ENCODE results near the gene CEP295NL.
"Not testable (repeated sequence)": the region's sequence is repeated elsewhere in the genome, so short reads cannot be mapped to it uniquely, and the experiment has no call there.

The CEP295NL gene

DNA sequence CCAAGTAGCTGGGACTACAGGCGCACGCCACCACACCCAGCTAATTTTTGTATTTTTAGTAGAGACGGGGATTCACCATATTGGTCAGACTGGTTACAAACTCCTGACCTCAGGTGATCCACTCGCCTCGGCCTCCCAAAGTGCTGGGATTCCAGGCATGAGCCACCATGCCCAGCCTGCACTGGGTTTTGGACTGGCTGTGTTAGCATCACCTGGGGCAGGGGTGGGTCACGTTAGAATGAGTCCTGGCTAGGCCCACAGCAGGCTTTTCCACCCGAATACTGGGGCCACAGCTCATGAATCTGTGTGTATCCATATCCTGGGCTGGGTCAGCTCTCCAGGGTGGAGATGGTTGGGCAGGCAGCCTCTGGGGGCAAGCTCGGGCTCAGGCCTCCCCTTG is 770 bp downstream of the CEP295NL start:
- not testable (repeated sequence) for DNase-seq

DNA sequence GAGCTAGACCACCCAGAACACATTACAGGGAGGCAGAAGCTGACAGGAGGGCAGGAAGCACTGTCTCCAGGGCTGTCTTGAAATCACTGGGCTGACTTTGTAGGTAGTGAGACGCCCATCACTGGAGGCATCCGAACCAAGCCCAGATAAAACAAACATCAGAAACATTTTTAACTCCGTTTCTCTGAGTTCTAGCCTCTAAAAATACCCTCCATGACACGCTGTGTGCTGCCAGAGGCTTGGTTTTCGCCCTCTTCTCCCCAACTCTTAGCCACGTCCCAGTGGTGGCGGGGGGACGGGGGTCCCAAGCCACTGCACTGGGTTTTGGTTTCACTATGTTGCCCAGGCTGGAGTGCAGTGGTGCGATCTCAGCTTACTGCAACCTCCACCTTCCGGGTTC is 1.2 kb downstream of the CEP295NL start:
- no peak for DNase-seq

DNA sequence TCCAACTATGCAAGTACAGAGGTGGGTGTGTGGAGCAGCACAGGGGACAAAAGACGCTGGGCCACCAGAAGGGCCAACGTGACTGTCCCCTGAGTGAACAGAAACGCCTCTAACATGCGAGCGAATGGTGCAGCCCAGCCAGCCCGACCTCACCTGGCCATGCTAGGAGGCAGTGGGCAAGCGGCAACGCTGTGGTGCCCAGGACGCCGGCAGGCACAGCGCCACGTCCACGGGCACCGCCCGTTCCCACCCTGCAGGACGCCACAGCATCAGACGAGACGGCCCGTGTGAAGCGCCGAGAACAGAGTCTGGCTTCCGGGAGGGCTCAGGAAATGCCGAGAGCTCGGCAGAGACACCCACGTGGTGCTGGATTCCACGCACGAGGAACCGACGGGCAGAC is 2.2 kb downstream of the CEP295NL start:
- no peak for DNase-seq

DNA sequence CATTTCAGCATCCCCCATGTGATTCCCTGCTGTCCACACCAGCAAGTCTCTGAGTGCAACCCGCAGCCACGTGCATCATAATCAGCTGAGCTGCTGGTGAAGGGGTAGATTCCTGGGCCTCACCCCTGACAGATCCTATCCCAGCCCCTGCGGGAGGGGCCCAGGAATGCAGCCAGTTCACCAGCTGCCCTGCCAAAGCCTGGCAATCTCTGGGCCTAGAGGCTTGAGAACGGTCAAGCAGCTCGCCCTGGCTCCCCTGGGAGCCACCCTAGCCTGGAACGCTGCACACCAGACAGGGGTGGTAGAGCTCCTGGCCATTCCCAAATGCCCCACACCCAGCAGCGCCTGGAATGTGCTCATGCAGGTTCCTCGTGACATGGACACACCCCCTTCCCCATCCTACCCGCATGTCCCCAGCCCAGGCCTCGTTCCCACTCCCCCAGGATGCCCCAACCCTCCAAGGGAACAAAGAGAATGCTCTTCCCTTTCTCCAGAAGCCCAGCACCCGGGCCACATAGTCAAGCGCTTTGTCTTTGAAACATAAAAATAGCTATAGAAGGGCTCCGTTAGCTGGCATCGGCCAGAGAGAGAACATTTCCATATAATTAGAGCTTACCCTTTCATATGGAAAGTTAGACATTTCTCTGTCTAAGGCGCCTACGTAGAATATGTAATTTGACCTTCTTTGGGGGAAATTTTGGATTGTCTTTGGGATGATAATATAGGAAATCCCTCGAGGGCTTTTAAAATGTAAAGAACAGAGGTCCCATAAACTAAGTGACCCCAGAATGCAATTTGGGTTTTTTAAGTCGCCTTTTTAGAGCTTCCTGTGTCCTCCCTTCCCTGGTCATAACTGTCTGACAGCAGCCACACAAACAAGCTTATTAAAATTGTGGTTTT is 3.4 kb downstream of the CEP295NL start:
- DNase-seq = no peak

DNA sequence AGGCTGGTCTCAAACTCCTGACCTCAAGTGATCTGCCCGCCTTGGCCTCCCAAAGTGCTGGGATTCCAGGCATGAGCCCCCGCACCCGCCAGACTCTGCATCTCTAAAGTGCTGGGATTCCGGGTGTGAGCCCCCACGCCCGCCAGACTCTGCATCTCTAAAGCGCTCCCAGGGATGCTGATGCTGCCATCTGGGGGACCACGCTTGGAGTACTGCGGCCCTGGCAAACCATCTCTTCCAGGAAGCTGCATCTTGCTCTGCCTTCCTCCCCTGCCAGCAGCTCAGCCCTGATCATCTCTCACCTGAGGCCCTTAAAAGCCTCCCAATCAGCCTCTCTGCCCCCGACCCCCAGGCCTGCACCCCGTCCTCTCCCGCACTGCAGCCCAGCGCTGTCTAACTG is 4.1 kb downstream of the CEP295NL start:
- no peak for DNase-seq

DNA sequence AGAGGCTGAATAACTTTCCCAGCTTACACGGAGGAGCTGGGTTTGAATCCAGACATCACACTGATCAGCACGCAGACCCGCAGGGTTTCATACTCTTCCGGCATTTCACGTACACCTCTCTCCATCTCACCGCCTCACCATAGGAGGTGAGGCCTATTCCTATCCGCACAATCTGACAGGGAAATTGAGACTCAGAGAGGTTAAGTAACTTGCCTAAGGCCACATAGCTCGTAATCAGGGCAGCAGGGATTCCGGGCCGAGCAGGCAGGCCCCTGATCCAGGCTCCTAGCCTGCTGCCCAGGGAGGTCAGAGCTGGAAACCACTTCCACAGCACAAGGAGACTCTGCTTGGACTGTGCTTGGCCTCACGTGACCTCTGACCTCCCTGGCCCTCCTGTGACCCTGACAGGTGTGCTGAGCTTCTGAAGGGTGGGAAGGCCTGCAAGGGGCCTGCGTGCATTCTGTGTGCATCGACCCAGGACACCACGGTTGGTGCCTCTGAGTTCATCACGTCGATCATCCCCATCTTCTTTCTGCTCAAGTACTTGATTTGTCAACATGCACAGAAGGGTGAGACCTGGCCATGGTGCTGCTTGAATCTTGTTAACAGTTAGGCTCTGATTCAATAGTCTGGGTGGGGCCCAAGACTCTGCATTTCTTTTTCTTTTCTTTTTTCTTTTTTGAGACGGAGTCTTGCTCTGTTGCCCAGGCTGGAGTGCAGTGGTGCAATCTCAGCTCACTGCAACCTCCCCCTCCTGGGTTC is 4.7 kb downstream of the CEP295NL start:
- DNase-seq = no peak

DNA sequence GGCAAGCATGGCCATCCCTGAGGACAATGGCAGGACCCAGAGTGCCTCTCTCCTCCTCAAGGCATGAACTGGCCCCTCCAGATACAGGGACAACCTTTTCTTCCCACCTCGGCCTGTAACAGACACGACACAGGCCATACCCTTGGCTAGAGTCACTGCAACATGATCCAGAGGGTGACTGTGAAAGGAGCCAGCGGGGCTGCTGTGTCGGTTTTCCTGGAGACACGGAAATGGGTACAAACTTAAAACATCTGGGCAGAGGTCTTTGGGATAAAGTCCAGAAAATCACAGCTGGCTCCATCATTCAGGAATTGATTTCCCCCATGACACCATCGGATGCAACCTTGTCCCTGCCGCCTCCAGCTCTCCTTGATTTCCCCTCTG is 5.3 kb downstream of the CEP295NL start:
- DNase-seq = no peak

DNA sequence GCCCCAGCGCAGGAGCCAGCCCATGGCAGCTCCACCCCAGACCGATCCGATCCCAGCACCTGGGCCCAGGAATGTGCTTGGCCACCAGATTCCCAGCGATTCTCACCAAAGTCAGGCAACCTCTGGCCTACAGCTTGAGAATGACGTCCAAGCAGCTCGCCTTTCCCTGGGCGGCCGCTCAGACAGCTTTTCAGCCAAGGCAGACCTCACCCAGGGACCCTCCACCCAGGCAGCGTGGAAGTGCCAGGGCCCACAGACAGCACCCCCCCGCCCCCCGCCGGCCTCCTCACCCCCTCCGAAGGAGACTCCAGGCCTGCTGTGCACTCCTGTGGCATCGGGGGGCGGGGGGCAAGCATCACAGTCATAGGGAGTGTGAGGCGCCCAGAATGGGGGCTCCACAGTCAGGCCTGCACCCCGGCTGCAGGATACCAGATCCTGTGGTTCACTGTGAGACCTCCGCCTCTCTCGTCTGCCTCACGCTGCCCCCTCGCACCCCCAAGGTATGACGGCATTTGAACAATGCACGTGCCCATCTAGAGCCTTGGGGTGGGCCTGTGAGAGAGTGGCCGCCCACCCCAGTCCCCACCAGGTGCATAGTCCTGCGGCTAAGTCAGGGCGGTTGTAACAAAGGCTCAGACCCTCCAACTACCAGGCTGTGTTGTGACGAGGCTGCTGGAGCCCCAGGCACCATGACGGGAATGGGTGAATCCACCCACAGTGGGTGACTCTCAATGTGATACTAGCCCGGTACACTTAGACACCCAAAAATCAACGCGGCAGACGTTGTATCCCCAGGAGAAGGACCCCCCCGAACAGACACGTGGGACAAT is 6.0 kb downstream of the CEP295NL start:
- DNase-seq = no peak

DNA sequence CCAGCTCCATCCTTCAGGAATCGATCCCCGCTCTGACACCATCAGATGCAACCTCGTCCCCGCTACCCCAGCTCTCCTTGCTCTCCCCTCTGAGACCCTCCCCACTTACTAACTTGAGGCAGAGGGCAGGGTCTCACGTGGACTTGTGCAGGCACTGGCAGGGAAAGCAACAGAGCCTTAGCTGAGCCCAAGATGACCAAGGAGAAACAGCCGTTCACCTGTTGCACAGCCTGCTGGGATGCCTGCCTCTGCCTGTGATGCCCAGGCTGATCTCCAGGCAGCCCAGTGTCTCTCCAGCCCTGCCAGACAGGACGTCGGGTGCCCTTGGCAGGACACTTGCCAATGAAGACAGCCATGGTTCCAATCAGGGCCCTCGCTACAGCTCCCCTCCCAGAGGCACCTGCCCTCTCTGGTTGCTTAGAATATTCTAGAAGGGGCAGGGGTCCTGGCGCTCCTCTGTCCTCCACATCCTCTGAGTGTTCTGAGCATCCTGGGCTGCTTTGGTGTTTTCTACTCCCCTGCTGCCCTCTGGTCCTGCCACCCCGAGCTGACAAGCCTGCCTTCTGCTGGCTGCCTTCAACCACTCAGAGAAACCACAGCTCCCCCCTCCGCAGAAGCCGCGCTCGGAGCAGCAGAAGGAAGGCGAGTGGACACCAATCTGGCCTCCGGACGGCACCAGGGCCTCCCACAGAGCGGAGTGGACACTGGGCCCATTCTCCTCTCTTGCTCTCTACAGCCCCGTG is 6.7 kb downstream of the CEP295NL start:
- no peak for DNase-seq

DNA sequence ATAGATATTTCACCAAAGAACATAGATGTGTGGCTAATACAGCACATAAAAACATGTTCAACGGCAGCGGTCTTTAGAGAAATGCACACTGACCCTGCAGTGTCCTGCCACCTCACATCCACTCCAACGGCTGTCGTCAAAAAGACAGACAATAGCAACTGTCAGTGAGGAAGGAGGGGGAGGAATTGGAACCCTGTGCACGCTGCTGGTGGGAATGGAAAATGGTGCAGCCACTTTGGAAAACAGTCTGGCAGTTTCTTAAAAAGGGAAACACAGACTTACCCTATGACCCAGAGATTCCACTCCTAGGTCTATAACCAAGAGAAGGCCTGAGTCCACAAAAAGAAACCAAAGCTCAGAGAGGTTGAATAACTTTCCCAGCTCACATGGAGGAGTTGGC is 7.7 kb downstream of the CEP295NL start:
- DNase-seq = no peak

DNA sequence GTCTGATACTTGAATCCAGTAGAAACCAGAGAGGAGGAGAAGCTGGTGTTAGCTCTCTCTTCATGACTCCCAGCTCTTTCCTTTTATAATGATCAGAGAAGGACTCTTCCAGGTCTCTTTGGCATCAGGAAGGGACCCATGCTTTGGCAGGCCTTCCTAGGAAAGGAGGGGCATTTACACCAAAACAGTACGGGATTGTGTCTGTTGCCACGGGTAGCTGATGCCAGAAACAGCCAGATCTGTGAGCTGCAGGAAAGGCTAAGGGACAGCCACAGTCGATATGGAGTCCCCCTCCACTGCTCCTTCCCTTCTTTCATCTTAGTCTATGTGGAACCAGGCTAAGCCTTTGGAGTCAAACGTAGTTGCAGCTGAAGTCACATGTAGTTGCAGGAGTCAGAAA is 9.3 kb downstream of the CEP295NL start:
- no peak for DNase-seq

DNA sequence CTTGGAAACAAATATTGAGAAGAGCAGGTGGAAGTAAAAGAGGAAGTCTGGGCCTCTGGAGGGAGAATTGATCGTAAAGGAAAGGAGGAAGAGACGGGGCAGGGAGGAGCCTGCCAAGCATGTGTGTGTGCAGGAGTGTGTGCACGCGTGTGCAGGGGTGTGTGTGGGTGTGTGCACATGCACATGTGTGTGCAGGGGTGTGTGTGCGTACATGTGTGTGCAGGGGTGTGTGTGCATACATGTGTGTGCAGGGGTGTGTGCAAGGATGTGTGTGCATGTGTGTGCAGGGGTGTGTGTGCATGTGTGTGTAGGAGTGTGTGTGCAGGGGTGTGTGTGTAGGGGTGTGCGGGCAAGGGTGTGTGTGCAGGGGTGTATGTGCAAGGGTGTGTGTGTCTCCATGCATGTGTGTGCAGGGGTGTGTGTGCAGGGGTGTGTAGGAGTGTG is 10.0 kb downstream of the CEP295NL start:
- no peak for DNase-seq

DNA sequence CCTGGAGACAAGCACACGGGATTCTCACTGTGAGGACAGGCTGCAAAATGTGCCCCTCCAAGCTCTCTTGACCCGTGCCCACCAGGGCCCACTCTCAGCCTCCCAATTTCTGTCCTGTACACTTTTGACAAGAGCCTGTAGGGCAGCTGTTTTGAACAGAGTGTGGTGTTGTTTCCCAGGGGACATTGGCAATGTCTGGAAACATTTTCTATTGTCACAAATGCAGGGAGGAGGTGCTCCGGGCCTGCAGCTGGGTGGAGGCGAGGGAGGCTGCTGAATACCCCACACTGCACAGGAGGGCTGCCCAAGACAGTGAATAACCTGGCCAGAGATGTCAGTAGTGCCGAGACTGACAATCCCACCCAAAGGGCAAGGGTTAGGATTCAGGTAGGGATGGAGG is 10.5 kb downstream of the CEP295NL start:
- no peak for DNase-seq

DNA sequence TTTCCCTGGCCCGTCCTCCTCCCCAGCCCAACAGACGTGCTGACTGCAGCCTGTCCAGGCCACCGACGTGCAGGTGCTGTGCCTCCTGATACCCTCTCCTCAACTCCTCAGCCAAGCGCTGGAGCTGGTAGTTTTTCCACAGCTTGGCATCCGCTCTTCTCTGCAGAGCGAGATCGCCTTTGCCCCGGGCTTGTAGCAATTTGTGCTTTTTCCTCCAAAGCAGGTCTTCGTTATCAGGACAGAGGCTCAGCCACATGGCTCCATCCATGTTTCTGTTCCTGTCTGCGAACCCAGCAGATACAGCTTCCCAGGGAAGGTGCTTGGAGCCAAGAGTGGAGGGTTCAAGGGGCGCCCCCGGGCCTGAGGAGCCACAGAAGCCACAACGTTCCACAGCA is 10.9 kb downstream of the CEP295NL start:
- no peak for DNase-seq

DNA sequence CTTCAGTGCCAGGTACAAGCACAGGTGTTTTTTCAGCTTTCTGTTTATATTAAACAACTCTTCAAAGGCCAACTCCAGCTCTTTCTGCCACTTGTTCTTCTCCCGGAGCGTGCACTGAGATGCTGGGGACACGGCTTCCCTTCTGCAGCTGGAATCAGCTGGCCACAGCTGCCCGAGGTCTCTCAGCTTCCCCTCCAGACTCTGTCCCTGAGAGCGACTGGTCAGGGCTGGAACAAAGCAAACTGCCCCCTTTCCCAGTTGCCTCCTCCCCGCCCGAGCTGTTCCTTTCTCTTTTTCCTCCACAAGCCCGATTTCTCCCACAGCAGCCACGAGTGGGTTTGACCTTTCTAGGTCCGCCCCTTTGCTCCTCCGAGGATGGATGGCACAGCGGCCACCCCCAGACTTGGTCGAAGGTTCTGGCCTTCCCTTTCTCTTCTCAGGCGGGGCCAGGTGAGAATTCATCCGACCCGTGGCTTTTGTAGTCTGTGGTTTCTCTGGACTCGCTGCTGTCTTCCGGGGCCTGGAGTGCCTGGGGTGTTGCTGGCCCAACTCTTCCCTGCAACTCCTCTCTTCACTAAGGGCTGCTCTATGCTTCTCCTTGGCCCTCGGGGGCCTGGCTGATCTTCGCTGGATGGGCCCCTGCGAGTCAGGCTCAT is 11.5 kb downstream of the CEP295NL start:
- DNase-seq = no peak

DNA sequence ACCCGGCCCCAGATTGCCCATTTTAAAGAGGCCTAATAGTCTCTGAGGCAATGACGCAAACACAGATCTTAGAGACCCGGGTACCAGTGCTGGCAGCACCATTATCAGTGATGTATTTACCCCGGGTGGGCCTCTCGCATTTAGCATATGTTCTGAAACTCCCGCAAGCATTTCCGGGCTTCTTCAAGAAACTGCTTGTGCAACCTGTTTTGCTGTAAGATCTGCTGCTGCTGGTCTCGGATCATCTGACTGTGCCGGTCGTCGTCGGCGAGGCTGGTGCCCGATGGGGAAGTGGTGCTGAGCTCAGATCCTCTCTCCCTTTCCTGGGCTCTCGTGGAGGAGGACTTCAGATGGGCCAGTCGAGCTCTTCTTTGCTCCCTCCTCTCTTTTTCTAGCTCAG is 12.5 kb downstream of the CEP295NL start:
- peak; percentile 46 for DNase-seq

DNA sequence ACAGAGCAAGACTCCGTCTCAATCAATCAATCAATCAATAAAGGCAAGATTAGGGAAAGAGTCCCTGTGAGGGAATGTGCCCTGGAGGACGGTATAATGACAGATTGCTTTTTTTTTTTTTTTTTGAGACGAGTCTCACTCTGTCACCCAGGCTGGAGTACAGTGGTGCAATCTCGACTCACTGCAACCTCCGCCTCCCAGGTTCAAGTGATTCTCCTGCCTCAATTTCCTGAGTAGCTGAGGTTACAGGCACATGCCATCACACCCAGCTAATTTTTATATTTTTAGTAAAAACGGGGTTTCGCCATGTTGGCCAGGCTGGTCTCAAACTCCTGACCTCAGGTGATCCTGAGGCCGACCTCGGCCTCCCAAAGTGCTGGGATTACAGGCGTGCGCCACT is 12.9 kb downstream of the CEP295NL start:
- not testable (repeated sequence) for DNase-seq

DNA sequence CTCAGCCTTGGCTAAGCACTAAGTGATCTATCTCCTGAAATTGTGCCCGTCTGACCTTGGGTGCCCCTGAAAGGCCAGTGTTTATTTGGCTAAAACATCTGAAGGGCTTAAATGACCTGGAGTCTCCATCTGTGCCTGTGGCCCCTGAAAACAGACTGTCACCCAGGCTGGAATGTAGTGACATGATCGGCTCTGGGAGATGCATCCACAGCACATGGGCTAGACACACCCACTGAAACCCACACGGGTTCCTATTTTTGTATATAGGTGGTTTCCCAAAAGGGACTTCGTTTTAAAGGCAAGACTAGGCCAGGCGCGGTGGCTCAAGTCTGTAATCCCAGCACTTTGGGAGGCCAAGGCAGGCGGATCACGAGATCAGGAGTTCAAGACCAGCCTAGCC is 13.5 kb downstream of the CEP295NL start:
- no peak for DNase-seq

DNA sequence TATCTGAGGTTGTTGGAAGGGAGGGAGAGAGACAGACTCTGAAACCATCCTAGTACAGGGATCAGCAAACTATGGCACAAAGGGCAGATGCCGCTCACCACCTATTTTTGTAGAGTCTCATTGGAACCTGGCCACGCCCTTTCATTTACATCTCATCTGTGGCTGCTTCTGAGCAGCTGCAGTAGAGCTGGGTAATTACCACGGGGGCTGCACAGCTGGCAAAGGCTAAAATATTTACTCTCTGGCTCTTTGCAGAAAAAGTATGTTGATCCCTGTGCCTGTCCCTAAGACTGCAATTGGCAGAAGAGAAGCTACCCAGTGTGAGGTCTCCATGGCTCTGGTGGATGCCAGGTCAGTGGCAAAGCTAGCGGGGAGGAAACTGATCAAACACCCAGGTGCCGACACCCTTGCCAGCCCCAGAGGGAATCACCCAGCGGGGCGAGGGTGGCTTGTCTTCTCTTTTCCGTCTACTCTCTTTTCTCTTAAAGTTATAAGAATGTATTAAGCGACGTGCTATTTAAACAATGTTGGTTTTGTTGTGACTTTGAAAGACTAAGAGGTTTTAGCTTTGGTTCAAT is 14.0 kb downstream of the CEP295NL start:
- no peak for DNase-seq

DNA sequence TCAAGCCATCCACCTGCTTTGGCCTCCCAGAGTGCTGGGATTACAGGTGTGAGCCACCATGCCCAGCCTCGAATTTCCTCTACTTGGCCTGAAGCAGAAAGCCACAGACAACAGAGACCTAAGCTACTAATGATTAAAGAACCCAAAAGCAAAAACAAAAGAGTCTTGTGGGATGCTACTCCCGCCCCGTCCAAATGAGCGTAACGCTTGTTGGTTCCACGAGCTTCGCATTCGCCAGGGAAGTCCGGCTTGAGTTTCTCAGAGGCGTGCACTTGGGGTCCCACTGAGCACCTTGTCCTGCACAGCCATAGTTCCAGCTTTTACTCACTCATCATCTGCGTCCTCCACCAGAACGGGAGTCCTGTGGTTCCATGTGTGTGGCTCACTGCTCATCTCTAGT is 16.0 kb downstream of the CEP295NL start:
- DNase-seq = no peak

DNA sequence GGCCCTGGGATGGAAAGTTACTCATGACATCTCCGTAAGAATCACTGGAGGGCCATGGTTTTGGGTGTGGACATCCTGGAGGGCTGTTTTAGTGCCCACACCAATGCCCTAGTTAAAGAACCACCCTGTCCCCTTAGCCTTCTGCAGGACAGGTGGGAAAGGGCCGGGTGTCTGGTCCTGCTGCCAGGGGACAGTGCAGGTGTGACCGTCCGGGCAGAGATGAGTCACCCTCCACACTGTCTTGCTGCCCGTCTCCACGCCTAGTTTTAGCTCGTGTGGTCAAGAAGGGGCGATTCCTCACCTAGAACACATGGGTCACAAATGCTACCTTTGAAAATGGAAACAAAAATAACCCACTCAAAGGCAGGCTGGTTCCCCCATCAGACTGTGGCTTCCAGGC is 17.0 kb downstream of the CEP295NL start:
- DNase-seq = no peak

Measured in activated naive CD4-positive, alpha-beta T cell treated with anti-CD3 and anti-CD28 coated beads, Interleukin-2, amount 50 U/mL, for 16 hours (primary cell).